Neural crest cell (in vitro differentiated cells): Measurements from ENCODE around the gene FGF12. TPM values are rescaled to one million over a fixed set of nuclear protein-coding genes. Genes with fewer than 3 reads are reported as not detected.

Experiments
- DNase-seq: peaks from one replicate; pipeline ENCODE4 v3.0.0; 2021; ENCODE audit warnings: low read depth, mixed read lengths, low spot score
- H3K27ac Mint-ChIP-seq: one replicate; pipeline ENCODE4 v1.8.0; 2021; ENCODE audit warnings: mild to moderate bottlenecking, mixed read lengths; ENCODE audit not compliant: unreplicated experiment
- H3K27me3 Mint-ChIP-seq: 2 replicates; pipeline ENCODE4 v1.8.0; 2021; ENCODE audit warnings: low read depth, mild to moderate bottlenecking, mixed read lengths
- H3K36me3 Mint-ChIP-seq: 2 replicates; pipeline ENCODE4 v1.8.0; 2021; ENCODE audit warnings: low read depth, mild to moderate bottlenecking, mixed read lengths
- H3K4me1 Mint-ChIP-seq: 2 replicates; pipeline ENCODE4 v1.8.0; 2021; ENCODE audit warnings: mixed read lengths
- H3K4me3 Mint-ChIP-seq: one replicate; pipeline ENCODE4 v1.8.0; 2021; ENCODE audit warnings: mild to moderate bottlenecking, mixed read lengths
- H3K9me3 Mint-ChIP-seq: 2 replicates; pipeline ENCODE4 v1.8.0; 2021; ENCODE audit warnings: mixed read lengths
- total RNA-seq: library from RNA; stranded (reverse); gene quantifications from 2 replicates; pipeline ENCODE4 v1.2.1, GENCODE V29; 2021
- TF ChIP-seq, protein P1 (sequence below): fragments of 200-600 bp; sonication (generic); conservative IDR thresholded peaks from 2 replicates; pipeline ENCODE4 v1.5.0; 2021; ENCODE audit warnings: antibody characterized with exemption, mild to moderate bottlenecking

FGF12 gene
- total RNA-seq, 1 donor from 2014 or later, result 4.0 TPM

DNA sequence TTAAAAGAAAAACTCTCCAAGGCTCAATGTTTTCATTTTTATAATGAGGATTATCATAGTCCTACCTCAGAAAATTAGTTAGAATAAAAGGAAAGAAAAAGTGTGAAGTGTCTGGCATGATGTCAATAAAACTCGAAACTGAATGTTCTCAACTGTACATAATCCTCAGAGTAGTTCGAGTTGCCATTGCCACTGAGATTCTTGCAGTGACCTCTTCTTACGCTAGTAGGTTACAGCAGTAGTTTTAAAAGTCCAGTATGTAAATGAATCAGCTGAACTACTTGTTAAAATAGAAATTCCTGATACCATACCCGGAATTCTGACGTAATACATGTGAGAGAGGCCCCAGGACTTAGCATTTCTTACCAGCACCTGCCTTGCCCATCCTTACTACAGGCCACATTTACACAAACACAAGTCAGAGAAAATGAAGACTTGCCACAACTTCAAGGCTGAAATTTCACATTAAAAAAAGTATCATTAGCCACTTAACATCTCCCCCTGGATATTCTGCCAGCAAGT lies 502.6 kb downstream of the FGF12 start:
- Mint-ChIP-seq H3K4me3 (no peak overlapping the region), H3K27ac (no peak overlapping the region), H3K9me3 (peaks cover 2% of the 10 kb centered on the region), H3K4me1 (no peaks in the 10 kb centered on the region), H3K36me3 (no peaks in the 10 kb centered on the region), H3K27me3 (no peaks in the 10 kb centered on the region)
- TF ChIP-seq, protein P1, sequence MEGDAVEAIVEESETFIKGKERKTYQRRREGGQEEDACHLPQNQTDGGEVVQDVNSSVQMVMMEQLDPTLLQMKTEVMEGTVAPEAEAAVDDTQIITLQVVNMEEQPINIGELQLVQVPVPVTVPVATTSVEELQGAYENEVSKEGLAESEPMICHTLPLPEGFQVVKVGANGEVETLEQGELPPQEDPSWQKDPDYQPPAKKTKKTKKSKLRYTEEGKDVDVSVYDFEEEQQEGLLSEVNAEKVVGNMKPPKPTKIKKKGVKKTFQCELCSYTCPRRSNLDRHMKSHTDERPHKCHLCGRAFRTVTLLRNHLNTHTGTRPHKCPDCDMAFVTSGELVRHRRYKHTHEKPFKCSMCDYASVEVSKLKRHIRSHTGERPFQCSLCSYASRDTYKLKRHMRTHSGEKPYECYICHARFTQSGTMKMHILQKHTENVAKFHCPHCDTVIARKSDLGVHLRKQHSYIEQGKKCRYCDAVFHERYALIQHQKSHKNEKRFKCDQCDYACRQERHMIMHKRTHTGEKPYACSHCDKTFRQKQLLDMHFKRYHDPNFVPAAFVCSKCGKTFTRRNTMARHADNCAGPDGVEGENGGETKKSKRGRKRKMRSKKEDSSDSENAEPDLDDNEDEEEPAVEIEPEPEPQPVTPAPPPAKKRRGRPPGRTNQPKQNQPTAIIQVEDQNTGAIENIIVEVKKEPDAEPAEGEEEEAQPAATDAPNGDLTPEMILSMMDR, result no peak
- no peak for DNase-seq

DNA sequence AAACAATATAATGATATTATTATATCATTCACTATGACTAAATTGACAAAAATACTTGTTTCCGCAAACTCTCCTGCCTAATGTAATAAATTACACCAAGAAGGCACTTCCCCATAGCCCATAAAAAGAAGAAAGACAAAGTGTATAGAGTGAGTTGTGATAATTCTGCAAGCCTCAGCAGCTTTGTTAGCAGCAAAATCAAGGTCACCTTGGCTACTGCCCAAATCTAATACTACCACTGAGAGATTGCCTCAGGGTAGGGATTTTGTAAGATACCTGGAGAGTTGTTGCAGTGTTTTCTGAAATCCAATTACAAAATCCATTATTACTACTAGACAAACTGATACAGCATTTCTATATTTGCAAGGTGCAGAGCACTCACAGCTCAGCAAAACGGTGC lies 503.5 kb downstream of the FGF12 start:
- no peaks in the 10 kb centered on the region for H3K4me1 Mint-ChIP-seq
- TF ChIP-seq, protein P1, result no peak
- H3K4me3 Mint-ChIP-seq, result no peak overlapping the region
- peaks cover 2% of the 10 kb centered on the region for H3K9me3 Mint-ChIP-seq
- no peaks in the 10 kb centered on the region for H3K27me3 Mint-ChIP-seq
- H3K36me3 Mint-ChIP-seq, result no peaks in the 10 kb centered on the region
- DNase-seq, result no peak
- H3K27ac Mint-ChIP-seq, result no peak overlapping the region

DNA sequence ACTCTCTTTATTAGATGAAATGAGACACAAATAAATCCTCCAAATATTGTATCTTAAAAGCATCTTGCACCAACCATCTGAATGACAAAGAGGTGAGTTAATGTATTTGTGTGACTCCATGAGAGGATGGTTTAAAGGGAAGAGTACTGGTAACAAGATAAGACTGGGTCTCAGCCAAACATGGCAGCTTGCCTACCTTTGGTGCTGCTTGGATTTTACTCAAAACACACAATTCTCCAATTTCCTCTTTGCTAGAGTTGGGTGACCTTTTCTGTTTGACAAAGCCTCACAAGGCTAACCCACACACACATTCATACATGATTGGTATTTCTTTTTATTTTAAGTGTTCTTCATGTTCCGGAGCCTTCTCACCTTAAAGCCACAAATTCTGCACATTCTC lies 506.4 kb downstream of the FGF12 start:
- H3K4me3 Mint-ChIP-seq, result no peak overlapping the region
- H3K9me3 Mint-ChIP-seq, result peaks cover 2% of the 10 kb centered on the region
- TF ChIP-seq, protein P1, result no peak
- no peak for DNase-seq
- H3K4me1 Mint-ChIP-seq, result no peaks in the 10 kb centered on the region
- no peak overlapping the region for H3K27ac Mint-ChIP-seq
- no peaks in the 10 kb centered on the region for H3K27me3 Mint-ChIP-seq
- H3K36me3 Mint-ChIP-seq, result no peaks in the 10 kb centered on the region

DNA sequence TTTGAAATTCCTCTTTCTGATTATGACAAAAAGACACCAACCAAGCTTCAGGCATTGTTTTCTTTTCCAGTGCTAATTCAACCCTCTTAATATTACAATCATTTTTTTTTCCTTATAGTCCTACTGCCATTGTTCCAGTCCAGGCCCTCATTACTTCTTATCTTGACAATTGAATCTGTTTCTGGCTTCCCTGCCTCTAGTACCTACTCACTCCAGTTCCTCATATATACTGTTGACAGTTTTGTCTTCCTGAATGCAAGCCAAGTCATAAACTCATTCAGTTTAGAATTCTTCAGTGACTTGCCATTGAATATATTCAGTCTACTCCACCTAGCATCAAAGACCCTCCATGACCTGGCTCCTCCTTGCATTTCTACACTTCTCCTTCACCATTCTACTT lies 507.4 kb downstream of the FGF12 start:
- H3K4me1 Mint-ChIP-seq, result no peaks in the 10 kb centered on the region
- no peaks in the 10 kb centered on the region for H3K36me3 Mint-ChIP-seq
- H3K27me3 Mint-ChIP-seq, result no peaks in the 10 kb centered on the region
- TF ChIP-seq, protein P1, result no peak
- no peak overlapping the region for H3K4me3 Mint-ChIP-seq
- no peak overlapping the region for H3K27ac Mint-ChIP-seq
- no peak for DNase-seq
- H3K9me3 Mint-ChIP-seq, result peaks cover 2% of the 10 kb centered on the region

DNA sequence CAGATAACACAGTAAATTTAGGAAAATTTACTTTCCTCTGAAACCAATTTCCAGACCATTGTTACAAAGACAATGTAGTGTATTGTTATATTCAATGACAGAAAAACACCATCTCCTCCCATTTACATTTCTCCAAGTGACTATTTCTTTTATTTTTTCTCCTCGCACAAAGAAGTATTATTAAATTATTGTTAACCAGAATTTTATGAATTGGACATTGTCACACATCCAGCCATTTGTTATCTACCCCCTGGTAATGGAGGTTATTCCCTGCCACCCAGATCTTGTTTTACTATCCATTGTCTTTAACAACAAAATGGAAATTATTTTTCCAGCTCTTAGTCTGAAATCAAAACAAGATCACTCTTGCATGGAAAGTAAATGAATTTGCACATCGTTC lies 511.3 kb downstream of the FGF12 start:
- Mint-ChIP-seq H3K4me1 (no peaks in the 10 kb centered on the region), H3K9me3 (peaks cover 2% of the 10 kb centered on the region), H3K36me3 (no peaks in the 10 kb centered on the region), H3K27me3 (no peaks in the 10 kb centered on the region), H3K4me3 (no peak overlapping the region), H3K27ac (no peak overlapping the region)
- DNase-seq, result no peak
- TF ChIP-seq, protein P1, result no peak

DNA sequence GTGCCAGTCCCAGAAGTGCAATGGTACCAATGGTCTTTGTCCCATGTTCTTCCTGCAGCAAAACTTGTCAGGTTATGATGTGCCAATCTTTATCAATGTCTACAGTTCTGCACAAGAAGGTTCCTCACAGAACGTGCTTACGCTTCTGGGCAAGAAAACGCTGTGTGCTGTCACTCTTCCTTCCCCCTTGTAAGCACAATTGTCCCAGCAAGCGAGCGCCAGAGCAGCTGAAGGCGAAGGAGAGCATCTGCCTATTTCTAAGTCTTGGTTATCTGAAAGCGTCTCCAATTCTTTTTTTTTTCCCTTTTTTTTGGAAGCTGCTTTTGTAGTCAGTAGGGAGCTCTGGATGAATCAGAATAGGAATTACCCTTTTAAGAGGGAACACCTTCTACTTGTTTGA lies 514.4 kb downstream of the FGF12 start:
- Mint-ChIP-seq H3K36me3 (no peaks in the 10 kb centered on the region), H3K4me3 (no peak overlapping the region), H3K4me1 (no peaks in the 10 kb centered on the region)

More for the DNA sequence above, 514.4 kb downstream of the FGF12 start:
- H3K9me3 Mint-ChIP-seq, result no peaks in the 10 kb centered on the region
- TF ChIP-seq, protein P1, result no peak
- H3K27me3 Mint-ChIP-seq, result no peaks in the 10 kb centered on the region
- no peak overlapping the region for H3K27ac Mint-ChIP-seq
- no peak for DNase-seq
